NCI-H460 (cell line): ENCODE results near the gene SNAP29. TPM values are rescaled to one million over a fixed set of nuclear protein-coding genes. Genes with fewer than 3 reads are reported as not detected.
"Not testable (repeated sequence)": the region's sequence is repeated elsewhere in the genome, so short reads cannot be mapped to it uniquely, and the experiment has no call there.

Source experiments
- DNase-seq: peaks from one replicate; pipeline ENCODE4 v3.0.0-alpha.2; 2016; ENCODE audit warnings: low read depth; ENCODE audit errors: extremely low read depth
- polyA plus RNA-seq: library from polyadenylated mRNA; depleted of rRNA; stranded (reverse); fragments of >200 nt; gene quantifications from 2 replicates; pipeline ENCODE4 v1.2.3, GENCODE V29; 2014; cell fraction: nucleus; rRNA removed
- total RNA-seq: library from RNA; depleted of rRNA; stranded (reverse); fragments of >200 nt; shearing (Covaris generic); gene quantifications from 2 replicates; pipeline ENCODE4 v1.2.3, GENCODE V29; 2014; rRNA removed

Gene SNAP29
- 9.0 and 11.2 TPM in 2 replicates for total RNA-seq
- polyA plus RNA-seq = 2.8 and 4.7 TPM in 2 replicates

- DNase-seq = peak; percentile 94
Observed at GRCh38 chr22:20858615-20859416, at the start of gene SNAP29, which contains the start of gene PI4KA. SNAP29 (plus strand) TSS chr22:20859007; CDS start chr22:20859111, 104 bp downstream. PI4KA (minus strand) TSS chr22:20858811; CDS start chr22:20858725, 86 bp downstream.

GRCh38 chr22:20809538-20810185 lies 49.1 kb upstream of the SNAP29 start:
- DNase-seq = no peak

GRCh38 chr22:20810645-20811044 lies 48.2 kb upstream of the SNAP29 start:
- DNase-seq = no peak

- DNase-seq = no peak
Observed at GRCh38 chr22:20811171-20811570, 47.6 kb upstream of the SNAP29 start.

GRCh38 chr22:20811971-20812660 lies 46.7 kb upstream of the SNAP29 start:
- no peak for DNase-seq

GRCh38 chr22:20813056-20813455 lies 45.8 kb upstream of the SNAP29 start:
- DNase-seq = no peak

GRCh38 chr22:20814221-20814808 lies 44.5 kb upstream of the SNAP29 start:
- DNase-seq = no peak

- DNase-seq = no peak
Observed at GRCh38 chr22:20815477-20816050, 43.2 kb upstream of the SNAP29 start.

GRCh38 chr22:20816559-20816958 lies 42.2 kb upstream of the SNAP29 start:
- no peak for DNase-seq

- no peak for DNase-seq
Observed at GRCh38 chr22:20818471-20818870, 40.3 kb upstream of the SNAP29 start.

GRCh38 chr22:20819471-20819870 lies 39.3 kb upstream of the SNAP29 start:
- no peak for DNase-seq

- DNase-seq = not testable (repeated sequence)
Observed at GRCh38 chr22:20821717-20822239, 37.0 kb upstream of the SNAP29 start.

- DNase-seq = no peak
Observed at GRCh38 chr22:20822240-20822639, 36.6 kb upstream of the SNAP29 start.

GRCh38 chr22:20823264-20823663 lies 35.5 kb upstream of the SNAP29 start:
- DNase-seq = no peak

GRCh38 chr22:20825216-20825615 lies 33.6 kb upstream of the SNAP29 start:
- not testable (repeated sequence) for DNase-seq

- DNase-seq = no peak
Observed at GRCh38 chr22:20825624-20826023, 33.2 kb upstream of the SNAP29 start.

GRCh38 chr22:20826373-20827152 lies 32.2 kb upstream of the SNAP29 start:
- DNase-seq = not testable (repeated sequence)

- no peak for DNase-seq
Observed at GRCh38 chr22:20829491-20830134, 29.2 kb upstream of the SNAP29 start.

- no peak for DNase-seq
Observed at GRCh38 chr22:20833225-20833665, 25.6 kb upstream of the SNAP29 start.
